Measurements from ENCODE around the gene FOXN4. TPM values are rescaled to one million over a fixed set of nuclear protein-coding genes. Genes with fewer than 3 reads are reported as not detected.

The FOXN4 gene
- total and polyA plus RNA-seq, 9 of the 15 experiments (the other 6 are each of a cell fraction or from before 2014, with no cell fraction given), result not detected

- TF ChIP-seq KLF16 (IDR thresholded peaks at IDR 0.05) (no peak), ZNF57 (CRISPR knock-in tag; IDR thresholded peaks at IDR 0.05) (no peak), ZNF668 (CRISPR knock-in tag; IDR thresholded peaks at IDR 0.05) (no peak), ZBTB2 (IDR thresholded peaks at IDR 0.05) (no peak), MCM3 (IDR thresholded peaks at IDR 0.05) (no peak), ZNF75A (CRISPR knock-in tag; IDR thresholded peaks at IDR 0.05) (no peak), NELFE (IDR thresholded peaks at IDR 0.05; ENCODE audit: insufficient read depth, insufficient read length) (no peak), RB1 (IDR thresholded peaks at IDR 0.05; ENCODE audit: low read depth) (no peak), AFF1 (IDR thresholded peaks at IDR 0.05; ENCODE audit: low read depth in 1 of 2, partially characterized antibody in 2 of 2) (no peak), TRIM28 (IDR thresholded peaks at IDR 0.05) (no peak), MAFG (tag; conservative IDR thresholded peaks at IDR 0.05) (no peak), ESRRA (IDR thresholded peaks at IDR 0.05; ENCODE audit: borderline replicate concordance, low read depth) (no peak), PHB (CRISPR knock-in tag; IDR thresholded peaks at IDR 0.05) (no peak), ZNF764 (CRISPR knock-in tag; IDR thresholded peaks at IDR 0.05; ENCODE audit: low read depth) (no peak), SAFB2 (IDR thresholded peaks at IDR 0.05; ENCODE audit: borderline replicate concordance, low read depth, low read length, severe bottlenecking) (no peak), SNRNP70 (optimal IDR thresholded peaks at IDR 0.05; ENCODE audit: low read depth, low read length) (no peak)
- POLR2A ChIA-PET, result interaction anchor here (0.6 kb wide), 2 partner anchors 43 to 176 kb away, joined by 3 to 4 read pairs; no protein-coding TSS in a partner anchor
- no peak for ATAC-seq
- in situ Hi-C loops (cut with MboI) (no loop called here), intact Hi-C loops (cut with micrococcal nuclease) (no loop called here)
- H3K4me3 ChIP-seq, result no peak overlapping the region
- no peak overlapping the region; a peak in 1 of 4 replicates for H3K9ac ChIP-seq (ENCODE audit: insufficient read depth in 1 of 2, low read depth in 2 of 2, low read length in 2 of 2)
- no peak for FAIRE-seq
- no peaks in the 10 kb centered on the region for H3K36me3 ChIP-seq (ENCODE audit: control insufficient read depth, insufficient read depth, low read length)
- H4K20me1 ChIP-seq (replicated peaks; ENCODE audit: control insufficient read depth, insufficient read depth, low read length), result no peaks in the 10 kb centered on the region
- no peaks in the 10 kb centered on the region for H3K9me3 ChIP-seq (replicated peaks; ENCODE audit: control insufficient read depth, insufficient read depth, low read depth, low read length)
- H3K27me3 ChIP-seq (ENCODE audit: control insufficient read depth in 2 of 2, insufficient read depth in 2 of 2, low read length in 2 of 2), result peaks cover 9 to 27% of the 10 kb centered on the region in 2 experiments; a peak in 4 of 5 replicates
- no peak overlapping the region for H3K4me2 ChIP-seq (ENCODE audit: insufficient read depth, low read length)
- no peaks in the 10 kb centered on the region for H3K79me2 ChIP-seq (ENCODE audit: control insufficient read depth, insufficient read depth, low read length)
- no peaks in the 10 kb centered on the region for H3K9me1 ChIP-seq (ENCODE audit: control insufficient read depth, insufficient read depth, low read length)
- CTCF ChIA-PET (ENCODE audit: low intra/inter-chr PET ratio), result no interaction called here
- no peaks in the 10 kb centered on the region for H3K4me1 ChIP-seq (replicated peaks in 1 of 2; ENCODE audit: control insufficient read depth in 2 of 2, insufficient read depth in 2 of 2, low read length in 2 of 2)
- no peak for DNase-seq (ENCODE audit: extremely low read depth in 1 of 4, low spot score in 3 of 4)
- no peak overlapping the region for H2AFZ ChIP-seq (ENCODE audit: low read depth, low read length)
- no peak overlapping the region for H3K27ac ChIP-seq (ENCODE audit: extremely low read depth, low read depth, low read length)
- no TSS peak for BruUV-seq (replicated peaks)
- 8% methylated on average over 15 of the region's 15 CpGs for WGBS (ENCODE audit: insufficient coverage, low coverage, missing lambda C conversion rate)
These were observed 62.9 kb downstream of the FOXN4 start for GRCh38 chr12:109246221-109246620.
